Trophoblast cell (in vitro differentiated cells and primary cell): ENCODE results near the gene CCDC28B.

Source experiments
- DNase-seq, 2 donors: peaks; one replicate each; pipeline ENCODE4 v3.0.0-alpha.2; 2016
- H2AFZ ChIP-seq: 2 replicates; pipeline ENCODE4 v1.6.1; 2013; ENCODE audit warnings: low read length, moderate library complexity, mild to moderate bottlenecking; ENCODE audit not compliant: insufficient read depth, poor library complexity
- H2AK5ac ChIP-seq: 2 replicates; pipeline ENCODE4 v1.6.1; 2013; ENCODE audit warnings: mild to moderate bottlenecking, low read length
- H2BK120ac ChIP-seq: 2 replicates; pipeline ENCODE4 v1.6.1; 2013; ENCODE audit warnings: low read length, mild to moderate bottlenecking, moderate library complexity; ENCODE audit not compliant: insufficient read depth, poor library complexity
- H2BK12ac ChIP-seq: 2 replicates; pipeline ENCODE4 v1.6.1; 2013; ENCODE audit warnings: mild to moderate bottlenecking, low read length, moderate library complexity
- H2BK5ac ChIP-seq: 2 replicates; pipeline ENCODE4 v1.6.1; 2013; ENCODE audit warnings: low read length, low read depth, moderate library complexity, mild to moderate bottlenecking; ENCODE audit not compliant: poor library complexity
- H3K14ac ChIP-seq: 2 replicates; pipeline ENCODE4 v1.6.1; 2013; ENCODE audit warnings: mild to moderate bottlenecking, low read length
- H3K18ac ChIP-seq: 2 replicates; pipeline ENCODE4 v1.6.1; 2013; ENCODE audit warnings: mild to moderate bottlenecking, low read length
- H3K23ac ChIP-seq: 2 replicates; pipeline ENCODE4 v1.6.1; 2013; ENCODE audit warnings: low read length
- H3K27ac ChIP-seq: 2 replicates; pipeline ENCODE4 v1.5.1; 2013; ENCODE audit warnings: low read depth, mild to moderate bottlenecking, inconsistent platforms, low read length, moderate library complexity
- H3K27me3 ChIP-seq: 2 replicates; pipeline ENCODE4 v1.6.1; 2013; ENCODE audit warnings: inconsistent platforms, mild to moderate bottlenecking, low read length, moderate library complexity; ENCODE audit not compliant: insufficient read depth
- H3K36me3 ChIP-seq, 2 experiments: 1 replicate in 1 of 2; 2 replicates in 1 of 2; pipeline ENCODE4 v1.6.1; 2013; ENCODE audit warnings: low read length in 2 of 2, mild to moderate bottlenecking in 2 of 2, moderate library complexity in 1 of 2; ENCODE audit not compliant: insufficient read depth in 2 of 2, control insufficient read depth in 1 of 2
- H3K4ac ChIP-seq: 2 replicates; pipeline ENCODE4 v1.6.1; 2013; ENCODE audit warnings: low read depth, mild to moderate bottlenecking, low read length, moderate library complexity
- H3K4me1 ChIP-seq, 2 experiments: 1 replicate in 1 of 2; 2 replicates in 1 of 2; pipeline ENCODE4 v1.6.1; 2013; ENCODE audit warnings: low read length in 2 of 2, mild to moderate bottlenecking in 2 of 2, moderate library complexity in 1 of 2; ENCODE audit not compliant: insufficient read depth in 2 of 2, control insufficient read depth in 1 of 2
- H3K4me2 ChIP-seq: 2 replicates; pipeline ENCODE4 v1.6.1; 2013; ENCODE audit warnings: inconsistent platforms, mild to moderate bottlenecking, low read length, moderate library complexity
- H3K4me3 ChIP-seq: 2 replicates; pipeline ENCODE4 v1.5.1; 2013; ENCODE audit warnings: mild to moderate bottlenecking, low read depth, low read length, inconsistent platforms
- H3K79me1 ChIP-seq: one replicate; pipeline ENCODE4 v1.6.1; 2013; ENCODE audit warnings: low read length
- H3K79me2 ChIP-seq: 2 replicates; pipeline ENCODE4 v1.6.1; 2013; ENCODE audit warnings: low read length, mild to moderate bottlenecking; ENCODE audit not compliant: control insufficient read depth, insufficient read depth, poor library complexity
- H3K9ac ChIP-seq: 2 replicates; pipeline ENCODE4 v1.6.1; 2013; ENCODE audit warnings: mild to moderate bottlenecking, low read length
- H3K9me3 ChIP-seq: 2 replicates; pipeline ENCODE4 v1.6.1; 2013; ENCODE audit warnings: low read depth, mild to moderate bottlenecking, control low read depth, inconsistent platforms, low read length; ENCODE audit not compliant: insufficient read depth
- H4K12ac ChIP-seq: 2 replicates; pipeline ENCODE4 v1.6.1; 2013; ENCODE audit warnings: low read depth, mild to moderate bottlenecking, low read length, moderate library complexity
- H4K8ac ChIP-seq: 2 replicates; pipeline ENCODE4 v1.6.1; 2013; ENCODE audit warnings: low read depth, mild to moderate bottlenecking, low read length, moderate library complexity
- H4K91ac ChIP-seq: one replicate; pipeline ENCODE4 v1.6.1; 2013; ENCODE audit warnings: low read depth, mild to moderate bottlenecking, low read length, moderate library complexity
- WGBS: extraction: QIAGEN DNeasy Blood & Tissue Kit; methylation state at CpG from one replicate; pipeline ENCODE4 v1.1.7; 2013; ENCODE audit warnings: missing lambda C conversion rate; ENCODE audit not compliant: insufficient read length, insufficient coverage; ENCODE audit errors: extremely low coverage; 5-methylcytosine and 5-hydroxymethylcytosine counted together

The CCDC28B gene

DNA sequence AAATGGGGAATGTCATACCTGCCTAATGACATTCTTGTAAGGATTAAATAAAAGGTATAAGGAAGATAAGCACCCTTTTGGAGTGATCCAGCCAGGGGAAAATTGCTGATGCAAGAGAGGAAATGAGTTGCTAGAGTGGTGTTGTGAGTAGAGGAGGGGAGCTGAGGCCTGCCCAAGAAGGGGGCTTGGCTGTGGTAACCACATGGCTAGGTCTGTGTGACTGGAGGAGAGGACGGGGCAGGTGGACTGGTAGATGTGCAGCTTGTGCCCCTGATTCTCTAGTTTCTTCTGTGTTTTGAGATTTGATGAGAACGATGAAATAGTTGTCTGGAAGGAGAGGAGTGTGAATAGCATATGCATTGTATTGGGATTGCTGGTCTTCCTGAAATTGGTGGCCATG lies 14.3 kb upstream of the CCDC28B start:
- Histone ChIP-seq H2BK12ac (no peak overlapping the region), H4K91ac (no peak overlapping the region), H3K4ac (no peak overlapping the region), H3K27me3 (no peaks in the 10 kb centered on the region), H3K27ac (no peak overlapping the region), H4K8ac (no peak overlapping the region), H3K9me3 (peaks cover 2% of the 10 kb centered on the region), H4K12ac (no peak overlapping the region), H3K4me3 (no peak overlapping the region), H3K18ac (no peak overlapping the region), H3K79me2 (peaks cover 3% of the 10 kb centered on the region), H3K36me3 (peaks cover 48 to 65% of the 10 kb centered on the region in 2 experiments), H3K79me1 (no peaks in the 10 kb centered on the region), H2BK120ac (no peak overlapping the region), H2AK5ac (no peak overlapping the region), H2AFZ (no peak overlapping the region), H3K4me1 (peaks cover 3 to 6% of the 10 kb centered on the region in 2 experiments), H3K9ac (no peak overlapping the region), H3K23ac (no peak overlapping the region), H3K4me2 (no peak overlapping the region), H3K14ac (no peak overlapping the region), H2BK5ac (no peak overlapping the region)
- 100% methylated on average over 1 of the region's 2 CpGs for WGBS
- no peak for DNase-seq

DNA sequence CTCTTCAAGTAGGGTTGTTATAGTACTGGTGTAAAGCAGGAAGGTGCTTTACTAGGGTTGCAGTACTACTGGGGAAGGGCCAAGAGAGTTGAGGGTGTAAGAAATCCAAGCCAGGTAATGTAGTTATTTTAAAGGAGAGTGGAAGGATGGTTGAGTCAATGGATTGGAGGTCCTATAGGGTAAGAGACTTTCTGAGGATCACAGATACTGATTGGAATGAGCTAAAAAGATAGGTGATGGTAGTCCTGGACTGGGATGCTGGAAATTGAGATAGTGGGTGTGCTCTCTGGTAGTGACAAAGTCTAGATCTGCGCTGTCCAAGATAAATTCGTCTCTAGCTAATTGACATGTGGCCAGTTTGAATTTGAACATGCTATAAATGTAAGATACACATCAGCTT lies 13.9 kb upstream of the CCDC28B start:
- Histone ChIP-seq H2AK5ac (no peak overlapping the region), H3K36me3 (peaks cover 48 to 65% of the 10 kb centered on the region in 2 experiments), H2BK120ac (no peak overlapping the region), H3K9ac (no peak overlapping the region), H2AFZ (no peak overlapping the region), H4K12ac (no peak overlapping the region), H2BK5ac (no peak overlapping the region), H3K4me2 (no peak overlapping the region), H3K27me3 (no peaks in the 10 kb centered on the region), H3K14ac (no peak overlapping the region), H3K4me1 (peaks cover 0 to 3% of the 10 kb centered on the region in 2 experiments), H3K4ac (no peak overlapping the region), H4K8ac (no peak overlapping the region), H3K79me2 (no peaks in the 10 kb centered on the region), H2BK12ac (no peak overlapping the region), H3K79me1 (no peaks in the 10 kb centered on the region), H3K23ac (no peak overlapping the region), H3K9me3 (peaks cover 2% of the 10 kb centered on the region), H4K91ac (no peak overlapping the region), H3K18ac (no peak overlapping the region), H3K4me3 (no peak overlapping the region), H3K27ac (no peak overlapping the region)
- no peak for DNase-seq
- no CpG with 5 or more reads among the region's 2 CpGs for WGBS

DNA sequence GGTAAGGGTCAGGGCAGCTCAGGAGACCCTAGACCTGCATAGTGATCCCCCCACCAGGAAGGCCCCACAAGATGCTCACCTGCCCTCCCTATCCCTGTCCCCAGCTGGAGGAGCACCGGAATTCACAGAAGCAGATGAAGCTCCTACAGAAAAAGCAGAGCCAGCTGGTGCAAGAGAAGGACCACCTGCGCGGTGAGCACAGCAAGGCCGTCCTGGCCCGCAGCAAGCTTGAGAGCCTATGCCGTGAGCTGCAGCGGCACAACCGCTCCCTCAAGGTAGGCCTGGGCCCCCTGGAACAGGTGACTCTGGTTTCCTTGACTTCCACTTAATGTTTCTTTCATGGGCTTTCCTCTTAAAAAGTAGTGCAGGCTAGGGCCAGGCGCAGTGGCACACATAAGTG lies 12.5 kb upstream of the CCDC28B start:
- Histone ChIP-seq H2AK5ac (no peak overlapping the region), H3K27ac (no peak overlapping the region), H2BK120ac (no peak overlapping the region), H3K79me2 (no peaks in the 10 kb centered on the region), H2BK12ac (no peak overlapping the region), H3K14ac (no peak overlapping the region), H3K23ac (no peak overlapping the region), H3K4me3 (no peak overlapping the region), H3K79me1 (no peaks in the 10 kb centered on the region), H3K4me1 (no peaks in the 10 kb centered on the region), H4K8ac (no peak overlapping the region), H4K91ac (no peak overlapping the region), H3K9me3 (peaks cover 2% of the 10 kb centered on the region), H3K36me3 (peaks cover 54 to 71% of the 10 kb centered on the region in 2 experiments), H3K9ac (no peak overlapping the region), H4K12ac (no peak overlapping the region), H3K4me2 (no peak overlapping the region), H3K18ac (no peak overlapping the region), H3K27me3 (no peaks in the 10 kb centered on the region), H2BK5ac (no peak overlapping the region), H2AFZ (no peak overlapping the region), H3K4ac (no peak overlapping the region)
- no CpG with 5 or more reads among the region's 9 CpGs for WGBS
- DNase-seq: no peak

DNA sequence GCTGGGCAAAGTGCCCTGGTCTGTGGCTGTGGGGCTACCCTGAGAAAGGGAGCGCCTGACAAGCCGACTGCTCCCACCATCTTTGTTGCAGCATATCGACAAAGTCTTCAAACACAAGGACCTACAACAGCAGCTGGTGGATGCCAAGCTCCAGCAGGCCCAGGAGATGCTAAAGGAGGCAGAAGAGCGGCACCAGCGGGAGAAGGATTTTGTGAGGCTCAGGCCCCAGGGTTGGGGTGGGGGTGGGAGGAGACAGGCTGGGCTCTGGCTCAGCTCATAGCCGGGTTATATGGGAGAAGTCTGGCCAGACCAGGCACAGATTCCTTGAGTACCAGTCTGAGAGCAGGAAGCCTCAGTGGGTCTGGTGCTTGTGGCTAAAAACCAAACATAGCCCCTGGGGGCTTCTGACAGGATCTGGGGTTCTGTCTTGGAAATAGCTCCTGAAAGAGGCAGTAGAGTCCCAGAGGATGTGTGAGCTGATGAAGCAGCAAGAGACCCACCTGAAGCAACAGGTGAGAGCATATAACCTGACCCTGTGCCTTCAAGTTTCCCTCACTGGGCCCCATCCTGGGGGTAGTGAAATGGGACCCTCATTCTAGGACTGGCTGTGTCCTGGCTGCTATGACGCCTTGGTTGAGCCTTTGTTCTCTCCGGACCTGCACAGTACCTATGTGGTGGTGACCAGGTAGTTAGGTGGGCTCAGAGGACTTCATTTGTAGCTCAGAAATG lies 8.0 kb upstream of the CCDC28B start:
- no peak overlapping the region for H2BK12ac ChIP-seq
- no peak overlapping the region for H4K8ac ChIP-seq
- no peak overlapping the region for H3K9ac ChIP-seq
- whole genome bisulfite sequencing: no CpG with 5 or more reads among the region's 8 CpGs
- no peak overlapping the region for H3K4me2 ChIP-seq
- no peaks in the 10 kb centered on the region for H3K79me1 ChIP-seq
- H3K23ac ChIP-seq: no peak overlapping the region
- no peak overlapping the region for H2AK5ac ChIP-seq
- no peak for DNase-seq
- no peak overlapping the region for H3K27ac ChIP-seq
- no peak overlapping the region for H3K14ac ChIP-seq
- H3K79me2 ChIP-seq: no peaks in the 10 kb centered on the region
- no peak overlapping the region for H4K91ac ChIP-seq
- no peak overlapping the region for H3K18ac ChIP-seq
- H3K4ac ChIP-seq: no peak overlapping the region
- no peak overlapping the region for H3K4me3 ChIP-seq
- peaks cover 80 to 93% of the 10 kb centered on the region in 2 experiments for H3K36me3 ChIP-seq
- no peak overlapping the region for H4K12ac ChIP-seq
- no peak overlapping the region for H2AFZ ChIP-seq
- no peaks in the 10 kb centered on the region for H3K27me3 ChIP-seq
- H3K4me1 ChIP-seq: no peaks in the 10 kb centered on the region
- H2BK5ac ChIP-seq: no peak overlapping the region
- no peak overlapping the region for H2BK120ac ChIP-seq
- H3K9me3 ChIP-seq: peaks cover 1% of the 10 kb centered on the region
